ENCODE data around the gene TMPRSS11F. TPM values are rescaled to one million over a fixed set of nuclear protein-coding genes. Genes with fewer than 3 reads are reported as not detected.
"Not testable (repeated sequence)": the region's sequence is repeated elsewhere in the genome, so short reads cannot be mapped to it uniquely, and the experiment has no call there.

Gene TMPRSS11F
- not detected in 2 replicates for total RNA-seq (2014; rRNA removed)
- not detected for polyA plus RNA-seq (2012)

GRCh38 chr4:68129793-68130192 is at the start of gene TMPRSS11F:
TMPRSS11F (minus strand) TSS chr4:68129869; CDS start chr4:68129820, 49 bp downstream.
- no peak for DNase-seq (ENCODE audit: low read depth)

DNA sequence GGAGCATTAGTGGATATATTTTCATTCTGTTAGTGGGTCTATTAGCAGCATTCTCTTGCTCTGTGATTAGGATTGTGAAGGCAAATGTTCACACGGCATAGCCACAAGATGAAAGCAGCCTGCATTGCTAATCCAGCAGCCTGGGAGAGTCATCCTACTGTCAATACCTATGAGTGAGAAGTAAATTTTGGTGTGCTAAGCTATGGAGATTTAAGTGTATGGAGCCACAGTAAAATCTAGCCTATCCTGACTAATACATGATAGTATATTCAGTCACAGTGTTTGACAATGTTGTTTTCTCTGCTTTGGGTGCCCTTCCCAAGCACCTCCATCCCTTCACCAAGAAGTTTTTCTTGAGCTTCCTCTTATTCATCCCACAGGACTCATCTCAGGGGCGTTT is 47.2 kb upstream of the TMPRSS11F start:
- peak; percentile 7 for DNase-seq (ENCODE audit: low read depth)

GRCh38 chr4:68176500-68176899 is 46.8 kb upstream of the TMPRSS11F start:
- peak; percentile 20 for DNase-seq (ENCODE audit: low read depth)

GRCh38 chr4:68175562-68176155 is 46.0 kb upstream of the TMPRSS11F start:
- DNase-seq (ENCODE audit: low read depth) = peak; percentile 64

DNA sequence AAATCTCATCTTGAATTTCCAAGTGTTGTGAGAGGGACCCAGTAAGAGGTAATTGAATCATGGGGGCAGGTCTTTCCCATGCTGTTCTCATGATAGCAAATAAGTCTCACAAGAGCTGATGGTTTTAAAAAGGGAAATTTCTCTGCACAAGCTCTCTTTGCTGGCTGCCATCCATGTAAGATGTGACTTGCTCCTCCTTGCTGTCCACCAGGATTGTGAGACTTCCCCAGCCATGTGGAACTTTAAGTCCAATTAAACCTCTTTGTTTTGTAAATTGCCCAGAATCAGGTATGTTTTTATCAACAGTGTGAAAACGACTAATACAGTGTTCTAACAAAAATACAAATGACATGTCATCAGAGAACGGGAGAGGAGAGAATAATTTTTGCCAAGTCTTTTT is 44.7 kb upstream of the TMPRSS11F start:
- not testable (repeated sequence) for DNase-seq (ENCODE audit: low read depth)

- DNase-seq (ENCODE audit: low read depth) = not testable (repeated sequence)
Measured at GRCh38 chr4:68172147-68172546, 42.5 kb upstream of the TMPRSS11F start.

GRCh38 chr4:68167706-68168105 is 38.0 kb upstream of the TMPRSS11F start:
- no peak for DNase-seq (ENCODE audit: low read depth)

DNA sequence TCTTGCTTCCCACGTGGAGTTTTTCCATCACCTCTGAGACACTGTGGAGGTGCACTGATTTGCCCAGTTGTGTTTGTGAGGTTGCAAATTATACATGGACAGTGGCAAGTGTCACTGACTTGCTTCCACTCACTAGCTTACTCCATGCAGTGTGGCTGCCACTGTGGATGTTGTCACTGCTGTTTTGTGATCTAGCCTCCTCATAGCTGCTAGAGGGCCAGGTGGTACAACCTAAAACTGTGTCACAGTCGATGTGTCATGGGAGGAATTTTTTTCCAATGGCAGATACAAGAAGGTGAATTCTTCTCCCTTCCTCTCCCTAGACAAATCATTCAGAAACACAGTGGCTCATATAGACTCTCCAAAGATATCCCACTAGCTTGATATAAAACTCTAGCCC is 37.5 kb upstream of the TMPRSS11F start:
- no peak for DNase-seq (ENCODE audit: low read depth)

- DNase-seq (ENCODE audit: low read depth) = no peak
Measured at GRCh38 chr4:68163754-68164153, 34.1 kb upstream of the TMPRSS11F start.

GRCh38 chr4:68162196-68162595 is 32.5 kb upstream of the TMPRSS11F start:
- DNase-seq (ENCODE audit: low read depth) = no peak

DNA sequence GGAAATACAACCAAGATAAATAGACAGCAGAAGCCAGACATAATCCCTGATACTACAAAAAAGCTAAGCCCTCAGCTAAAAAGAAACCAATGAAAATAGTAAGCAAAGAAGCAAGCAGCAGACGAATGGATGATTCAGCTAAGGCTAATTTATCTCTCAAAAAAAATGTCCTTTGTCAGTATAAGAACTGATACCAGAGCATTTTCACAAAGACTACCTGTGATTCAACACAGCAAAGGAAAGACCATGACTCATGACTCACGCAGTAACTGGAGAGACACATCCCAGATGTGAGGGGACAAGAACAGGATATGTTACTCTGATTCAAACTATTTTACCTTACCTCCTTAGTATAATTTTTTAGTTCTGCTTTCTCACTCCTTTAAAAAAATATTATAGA is 22.7 kb upstream of the TMPRSS11F start:
- peak; percentile 7 for DNase-seq (ENCODE audit: low read depth)

GRCh38 chr4:68148800-68149685 is 19.4 kb upstream of the TMPRSS11F start:
- DNase-seq (ENCODE audit: low read depth) = no peak

DNA sequence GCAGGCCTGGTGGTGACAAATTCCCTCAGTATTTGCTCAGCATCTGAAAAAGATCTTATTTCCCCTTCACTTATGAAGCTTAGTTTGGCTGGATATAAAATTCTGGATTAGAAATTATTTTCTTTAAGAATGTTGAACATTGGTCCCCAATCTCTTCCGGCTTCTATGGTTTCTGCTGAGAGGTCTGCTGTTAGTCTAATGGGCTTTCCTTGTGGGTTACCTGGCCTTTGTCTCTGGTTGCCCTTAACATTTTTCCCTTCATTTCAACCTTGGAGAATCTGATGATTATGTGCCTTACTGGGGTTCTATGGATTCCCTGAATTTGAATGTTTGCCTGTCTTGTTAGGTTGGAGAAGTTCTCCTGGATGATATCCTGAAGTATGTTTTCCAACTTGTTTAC is 17.4 kb upstream of the TMPRSS11F start:
- DNase-seq (ENCODE audit: low read depth) = no peak

DNA sequence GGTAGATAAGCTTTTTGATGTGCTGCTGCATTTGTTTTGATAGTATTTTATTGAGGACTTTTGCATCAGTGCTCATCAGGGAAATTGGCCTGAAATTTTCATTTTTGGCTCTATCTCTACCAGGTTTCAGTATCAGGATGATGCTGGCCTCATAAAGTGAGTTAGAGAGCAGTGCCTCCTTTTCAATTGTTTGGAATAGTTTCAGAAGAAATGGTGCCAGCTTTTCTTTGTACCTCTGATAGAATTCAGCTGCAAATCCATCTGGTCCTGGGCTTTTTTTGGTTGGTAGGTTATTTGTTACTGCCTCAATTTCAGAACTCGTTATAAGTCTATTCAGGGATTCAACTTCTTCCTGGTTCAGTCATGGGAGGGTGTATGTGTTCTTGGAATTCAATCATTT is 15.6 kb upstream of the TMPRSS11F start:
- DNase-seq (ENCODE audit: low read depth) = no peak

GRCh38 chr4:68141852-68142251 is 12.2 kb upstream of the TMPRSS11F start:
- no peak for DNase-seq (ENCODE audit: low read depth)

- no peak for DNase-seq (ENCODE audit: low read depth)
Measured at GRCh38 chr4:68132342-68132741, 2.7 kb upstream of the TMPRSS11F start.

GRCh38 chr4:68124262-68124661 is 5.4 kb downstream of the TMPRSS11F start:
- DNase-seq (ENCODE audit: low read depth) = no peak

GRCh38 chr4:68123525-68123924 is 6.1 kb downstream of the TMPRSS11F start:
- DNase-seq (ENCODE audit: low read depth) = no peak

GRCh38 chr4:68119921-68120320 is 9.7 kb downstream of the TMPRSS11F start:
- DNase-seq (ENCODE audit: low read depth) = no peak

GRCh38 chr4:68110441-68110840 is 19.2 kb downstream of the TMPRSS11F start:
- DNase-seq (ENCODE audit: low read depth) = no peak

- no peak for DNase-seq (ENCODE audit: low read depth)
Measured at GRCh38 chr4:68109868-68110267, 19.8 kb downstream of the TMPRSS11F start.

GRCh38 chr4:68082758-68083157 is 46.9 kb downstream of the TMPRSS11F start:
- DNase-seq (ENCODE audit: low read depth) = no peak

GRCh38 chr4:68079928-68080327 is 49.7 kb downstream of the TMPRSS11F start:
- DNase-seq (ENCODE audit: low read depth) = no peak

Data from LHCN-M2 (cell line).